IMR-90 (cell line): ENCODE results near the gene ZNF266.

Source experiments
- BHLHE40 ChIP-seq: fragments of 150-350 bp; IDR thresholded peaks from 2 replicates; pipeline ENCODE4 v1.6.1; 2016; ENCODE audit warnings: mild to moderate bottlenecking, low read depth, low read length
- FOS ChIP-seq: fragments of 150-350 bp; IDR thresholded peaks from 2 replicates; pipeline ENCODE4 v1.6.1; 2016; ENCODE audit warnings: low read depth, low read length
- MAFK ChIP-seq: IDR thresholded peaks from 2 replicates; pipeline ENCODE4 v1.6.1; 2012; ENCODE audit warnings: low read depth, low read length, improper control_type of control experiment
- NFE2L2 ChIP-seq: fragments of 150-350 bp; IDR thresholded peaks from 2 replicates; pipeline ENCODE4 v1.6.1; 2016; ENCODE audit warnings: low read depth, mild to moderate bottlenecking, low read length
- POLR2A ChIP-seq: IDR thresholded peaks from 2 replicates; pipeline ENCODE4 v1.6.1; 2012; ENCODE audit warnings: mild to moderate bottlenecking, low read depth, low read length
- RAD21 ChIP-seq: IDR thresholded peaks from 2 replicates; pipeline ENCODE4 v1.6.1; 2012; ENCODE audit warnings: low read length, improper control_type of control experiment
- RCOR1 ChIP-seq: IDR thresholded peaks from 2 replicates; pipeline ENCODE4 v1.6.1; 2012; ENCODE audit warnings: mild to moderate bottlenecking, low read length, improper control_type of control experiment; ENCODE audit not compliant: insufficient replicate concordance
- SMC3 ChIP-seq: fragments of 150-350 bp; IDR thresholded peaks from 2 replicates; pipeline ENCODE4 v1.6.1; 2016; ENCODE audit warnings: low read depth, mild to moderate bottlenecking, antibody characterized with exemption, low read length, moderate library complexity
- TF ChIP-seq, protein P1 (sequence below): conservative IDR thresholded peaks from 2 replicates; pipeline ENCODE4 v1.5.1; 2012; ENCODE audit warnings: mild to moderate bottlenecking, low read depth, low read length, improper control_type of control experiment
- TF ChIP-seq, protein P2 (sequence below): fragments of 150-350 bp; IDR thresholded peaks from 2 replicates; pipeline ENCODE4 v1.6.1; 2016; ENCODE audit warnings: low read depth, mild to moderate bottlenecking, low read length, moderate library complexity, borderline replicate concordance

GRCh38 chr19:9362905-9363304 lies 72.5 kb downstream of the ZNF266 start, which contains the start of gene ZNF177:
- TF ChIP-seq, protein P1, sequence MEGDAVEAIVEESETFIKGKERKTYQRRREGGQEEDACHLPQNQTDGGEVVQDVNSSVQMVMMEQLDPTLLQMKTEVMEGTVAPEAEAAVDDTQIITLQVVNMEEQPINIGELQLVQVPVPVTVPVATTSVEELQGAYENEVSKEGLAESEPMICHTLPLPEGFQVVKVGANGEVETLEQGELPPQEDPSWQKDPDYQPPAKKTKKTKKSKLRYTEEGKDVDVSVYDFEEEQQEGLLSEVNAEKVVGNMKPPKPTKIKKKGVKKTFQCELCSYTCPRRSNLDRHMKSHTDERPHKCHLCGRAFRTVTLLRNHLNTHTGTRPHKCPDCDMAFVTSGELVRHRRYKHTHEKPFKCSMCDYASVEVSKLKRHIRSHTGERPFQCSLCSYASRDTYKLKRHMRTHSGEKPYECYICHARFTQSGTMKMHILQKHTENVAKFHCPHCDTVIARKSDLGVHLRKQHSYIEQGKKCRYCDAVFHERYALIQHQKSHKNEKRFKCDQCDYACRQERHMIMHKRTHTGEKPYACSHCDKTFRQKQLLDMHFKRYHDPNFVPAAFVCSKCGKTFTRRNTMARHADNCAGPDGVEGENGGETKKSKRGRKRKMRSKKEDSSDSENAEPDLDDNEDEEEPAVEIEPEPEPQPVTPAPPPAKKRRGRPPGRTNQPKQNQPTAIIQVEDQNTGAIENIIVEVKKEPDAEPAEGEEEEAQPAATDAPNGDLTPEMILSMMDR, result no peak
- TF ChIP-seq RAD21 (no peak), POLR2A (no peak), NFE2L2 (no peak), BHLHE40 (no peak), RCOR1 (no peak), SMC3 (no peak), FOS (no peak), MAFK (no peak)
- TF ChIP-seq, protein P2, sequence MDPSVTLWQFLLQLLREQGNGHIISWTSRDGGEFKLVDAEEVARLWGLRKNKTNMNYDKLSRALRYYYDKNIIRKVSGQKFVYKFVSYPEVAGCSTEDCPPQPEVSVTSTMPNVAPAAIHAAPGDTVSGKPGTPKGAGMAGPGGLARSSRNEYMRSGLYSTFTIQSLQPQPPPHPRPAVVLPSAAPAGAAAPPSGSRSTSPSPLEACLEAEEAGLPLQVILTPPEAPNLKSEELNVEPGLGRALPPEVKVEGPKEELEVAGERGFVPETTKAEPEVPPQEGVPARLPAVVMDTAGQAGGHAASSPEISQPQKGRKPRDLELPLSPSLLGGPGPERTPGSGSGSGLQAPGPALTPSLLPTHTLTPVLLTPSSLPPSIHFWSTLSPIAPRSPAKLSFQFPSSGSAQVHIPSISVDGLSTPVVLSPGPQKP, result no peak
